ENCODE results near the gene PRDM16.

GRCh38 chr1:3192361-3192760 is 123.4 kb downstream of the PRDM16 start:
- no peak for TF ChIP-seq EP300 (IDR thresholded peaks at IDR 0.05; ENCODE audit: low read depth in 2 of 2, low read length in 2 of 2)
- TF ChIP-seq EP300 (CRISPR knock-in tag; IDR thresholded peaks at IDR 0.05; ENCODE audit: borderline replicate concordance): no peak
- 0 out of 2 replicates have a peak, but pooled peaks have one; percentile 26 for TF ChIP-seq POLR2AphosphoS5 (IDR thresholded peaks at IDR 0.05; ENCODE audit: low read depth, low read length)
- no peak for TF ChIP-seq ZBTB34 (CRISPR knock-in tag; IDR thresholded peaks at IDR 0.05)
- no peak for TF ChIP-seq ZNF709 (CRISPR knock-in tag; IDR thresholded peaks at IDR 0.05)
- no peak for TF ChIP-seq ARNTL (CRISPR knock-in tag; IDR thresholded peaks at IDR 0.05)
- TF ChIP-seq UBTF (CRISPR knock-in tag; IDR thresholded peaks at IDR 0.05): no peak
- TF ChIP-seq CTCF (CRISPR knock-in tag; IDR thresholded peaks at IDR 0.05): no peak
- no peak for TF ChIP-seq YY1 (IDR thresholded peaks at IDR 0.05; ENCODE audit: insufficient read depth, insufficient replicate concordance, low read depth, low read length)
